GM13976 (cell line): Measurements from ENCODE around the gene COL7A1.
"Not testable (repeated sequence)": the region's sequence is repeated elsewhere in the genome, so short reads cannot be mapped to it uniquely, and the experiment has no call there.

Source experiments
- DNase-seq: peaks from one replicate; pipeline ENCODE4 v3.0.0; 2012; ENCODE audit warnings: low spot score
- in situ Hi-C: fragments of 300-500 bp; cut with MboI; formaldehyde crosslinking; loops from one replicate; pipeline ENCODE4 v1.12.0; 2022; ENCODE audit warnings: low sequenced_read_pairs, mixed read lengths, inconsistent platforms; ENCODE audit not compliant: unreplicated experiment
- TF ChIP-seq, protein P1 (sequence below): IDR thresholded peaks from 2 replicates; pipeline ENCODE4 v1.5.1; 2012; ENCODE audit warnings: borderline replicate concordance, mild to moderate bottlenecking; ENCODE audit not compliant: insufficient read depth; ENCODE audit errors: extremely low read depth, missing control alignments, control extremely low read depth

COL7A1 gene

GRCh38 chr3:48536116-48536515, 59.0 kb downstream of the COL7A1 start:
- in situ Hi-C loops: no loop called here
- TF ChIP-seq, protein P1, sequence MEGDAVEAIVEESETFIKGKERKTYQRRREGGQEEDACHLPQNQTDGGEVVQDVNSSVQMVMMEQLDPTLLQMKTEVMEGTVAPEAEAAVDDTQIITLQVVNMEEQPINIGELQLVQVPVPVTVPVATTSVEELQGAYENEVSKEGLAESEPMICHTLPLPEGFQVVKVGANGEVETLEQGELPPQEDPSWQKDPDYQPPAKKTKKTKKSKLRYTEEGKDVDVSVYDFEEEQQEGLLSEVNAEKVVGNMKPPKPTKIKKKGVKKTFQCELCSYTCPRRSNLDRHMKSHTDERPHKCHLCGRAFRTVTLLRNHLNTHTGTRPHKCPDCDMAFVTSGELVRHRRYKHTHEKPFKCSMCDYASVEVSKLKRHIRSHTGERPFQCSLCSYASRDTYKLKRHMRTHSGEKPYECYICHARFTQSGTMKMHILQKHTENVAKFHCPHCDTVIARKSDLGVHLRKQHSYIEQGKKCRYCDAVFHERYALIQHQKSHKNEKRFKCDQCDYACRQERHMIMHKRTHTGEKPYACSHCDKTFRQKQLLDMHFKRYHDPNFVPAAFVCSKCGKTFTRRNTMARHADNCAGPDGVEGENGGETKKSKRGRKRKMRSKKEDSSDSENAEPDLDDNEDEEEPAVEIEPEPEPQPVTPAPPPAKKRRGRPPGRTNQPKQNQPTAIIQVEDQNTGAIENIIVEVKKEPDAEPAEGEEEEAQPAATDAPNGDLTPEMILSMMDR: no peak
- DNase-seq: no peak

DNA sequence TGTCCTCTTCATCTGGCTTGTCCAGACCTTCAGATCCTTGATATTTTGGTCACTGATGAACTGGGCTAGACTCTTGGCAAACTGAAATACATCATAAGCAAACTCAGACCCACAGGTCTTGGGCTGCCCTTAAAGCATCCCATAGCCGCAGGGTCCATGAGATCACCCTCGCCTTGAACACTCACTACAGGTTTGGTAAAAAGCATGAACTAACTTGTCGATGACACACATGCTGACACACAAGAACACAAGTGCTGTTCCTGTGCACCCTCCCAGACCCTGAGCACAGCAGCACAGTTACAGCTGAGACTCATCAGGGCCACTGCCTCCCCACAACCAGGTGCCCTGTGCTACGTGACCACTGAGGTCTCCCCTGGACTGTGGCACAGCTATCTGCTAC, 59.6 kb downstream of the COL7A1 start:
- no peak for DNase-seq
- TF ChIP-seq, protein P1: no peak
- in situ Hi-C loops: no loop called here

GRCh38 chr3:48532977-48533337, 62.2 kb downstream of the COL7A1 start:
- DNase-seq: no peak
- in situ Hi-C loops: no loop called here
- TF ChIP-seq, protein P1: no peak

DNA sequence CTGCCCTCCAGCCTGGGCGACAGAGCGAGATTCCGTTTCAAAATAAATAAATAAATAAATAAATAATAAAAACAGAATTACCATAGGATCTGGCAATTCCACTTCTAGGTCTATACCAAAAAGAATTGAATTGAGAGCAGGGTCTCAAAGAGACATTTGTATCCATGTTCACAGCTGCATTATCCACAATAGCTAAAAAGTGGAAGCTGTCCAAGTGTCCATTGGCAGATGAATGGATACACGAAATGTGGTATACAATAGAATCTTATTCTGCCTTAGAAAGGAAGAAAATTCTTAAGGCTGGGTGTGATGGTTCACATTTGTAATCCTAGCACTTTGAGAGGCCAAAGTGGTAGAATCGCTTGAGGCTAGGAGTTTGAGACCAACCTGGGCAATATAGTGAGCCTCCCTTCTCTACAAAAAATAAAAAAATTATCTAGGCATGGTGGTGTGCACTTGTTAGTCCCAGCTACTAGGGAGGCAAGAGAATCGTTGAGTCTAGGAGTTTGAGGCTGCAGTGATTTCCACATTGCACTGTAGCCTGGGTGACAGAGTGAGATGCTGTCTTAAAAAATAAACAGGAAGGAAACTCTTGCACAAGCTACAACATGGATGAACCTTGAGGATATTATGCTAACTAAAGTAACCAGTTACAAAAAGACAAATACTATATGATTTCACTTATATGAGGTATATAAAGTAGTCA, 62.7 kb downstream of the COL7A1 start:
- no peak for DNase-seq
- TF ChIP-seq, protein P1: no peak
- in situ Hi-C loops: no loop called here

DNA sequence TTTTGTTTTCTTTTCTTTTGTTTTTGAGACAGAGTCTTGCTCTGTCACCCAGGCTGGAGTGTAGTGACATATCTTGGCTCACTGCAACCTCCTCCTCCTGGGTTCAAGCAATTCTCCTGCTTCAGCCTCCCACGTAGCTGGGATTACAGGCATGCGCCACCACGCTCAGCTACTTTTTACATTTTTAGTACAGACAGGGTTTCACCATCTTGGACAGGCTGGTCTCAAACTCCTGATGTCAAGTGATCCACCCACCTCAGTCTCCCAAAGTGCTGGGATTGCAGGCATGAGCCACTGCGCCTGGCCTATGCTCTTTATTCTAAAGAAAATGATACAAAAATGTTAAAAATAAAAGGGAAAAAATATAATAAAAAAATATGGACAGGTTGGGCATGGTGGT, 64.4 kb downstream of the COL7A1 start:
- DNase-seq, in situ Hi-C loops: not testable (repeated sequence)

DNA sequence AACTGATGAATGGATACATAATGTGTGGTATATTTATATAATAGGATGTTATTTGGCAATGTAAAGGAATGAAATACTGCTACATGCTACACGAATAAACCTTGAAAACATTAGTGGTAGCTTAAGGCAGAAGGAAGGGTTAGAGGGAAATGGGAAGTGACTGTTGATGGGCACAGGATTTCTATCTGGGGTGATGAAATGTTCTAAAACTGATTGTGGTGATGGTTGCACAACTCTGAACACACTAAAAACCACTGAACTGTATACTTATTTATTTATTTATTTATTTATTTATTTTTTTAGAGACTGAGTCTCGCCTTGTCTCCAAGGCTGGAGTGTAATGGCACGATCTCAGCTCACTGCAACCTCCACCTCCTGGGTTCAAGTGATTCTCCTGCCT, 66.4 kb downstream of the COL7A1 start:
- in situ Hi-C loops: no loop called here
- DNase-seq: no peak
- TF ChIP-seq, protein P1: no peak

- TF ChIP-seq, protein P1: no peak
- in situ Hi-C loops: no loop called here
- DNase-seq: no peak
These were observed 67.1 kb downstream of the COL7A1 start for GRCh38 chr3:48528048-48528447.
